Putamen (tissue), 1 donor: ENCODE results near the gene ZNF675.
"Not testable (repeated sequence)": the region's sequence is repeated elsewhere in the genome, so short reads cannot be mapped to it uniquely, and the experiment has no call there.

Source experiments
- DNase-seq: peaks from one replicate; pipeline ENCODE4 v3.0.0-alpha.2; 2016; ENCODE audit warnings: low spot score

The ZNF675 gene

DNA sequence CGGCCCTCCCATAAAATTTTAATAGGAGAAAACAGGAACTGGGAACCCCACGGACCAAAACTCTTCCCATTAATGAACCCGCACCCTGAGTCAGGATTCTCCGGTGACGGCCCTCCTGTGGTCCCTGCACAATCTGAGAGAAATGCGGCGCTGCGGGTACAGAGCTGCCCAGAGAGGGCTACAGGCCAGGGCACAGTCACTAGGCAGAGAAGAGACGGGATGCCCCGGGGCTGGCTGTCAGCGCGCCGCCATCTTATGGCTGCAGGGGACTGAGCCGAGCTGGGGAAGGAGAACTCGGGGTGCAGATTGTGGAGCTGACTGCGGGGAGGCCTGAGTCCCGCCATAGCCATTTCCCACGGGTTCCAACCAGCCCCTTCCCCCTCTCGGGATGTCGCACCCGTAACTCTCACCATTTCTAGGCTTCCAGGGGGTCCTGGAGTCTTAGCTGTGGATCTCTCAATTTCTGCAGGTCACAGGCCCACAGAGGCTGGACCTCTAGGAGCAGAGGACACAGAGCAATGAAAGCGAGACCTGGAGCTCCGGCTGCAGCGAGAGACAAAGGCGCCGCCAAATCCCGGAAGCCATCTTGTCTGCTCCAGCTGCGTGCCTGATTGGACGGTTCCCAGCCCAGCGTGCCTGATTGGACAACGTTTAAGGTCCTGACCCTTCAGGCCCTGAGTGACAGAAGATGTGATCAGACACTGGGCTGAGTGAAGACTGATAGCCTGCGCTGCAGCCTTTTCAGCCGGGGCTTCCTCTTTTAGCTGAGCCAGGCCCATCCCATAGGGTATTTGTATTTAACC is at the start of gene ZNF675:
Gene ZNF675, minus strand, starts transcription at position 592 of the 803 bp plus-strand sequence. Its CDS starts 179 bp downstream, at position 413.
- DNase-seq, result peak; percentile 94

GRCh38 chr19:23730729-23731465 is 43.9 kb upstream of the ZNF675 start:
- DNase-seq, result not testable (repeated sequence)

- not testable (repeated sequence) for DNase-seq
Measured at GRCh38 chr19:23724161-23724560, 37.1 kb upstream of the ZNF675 start.

DNA sequence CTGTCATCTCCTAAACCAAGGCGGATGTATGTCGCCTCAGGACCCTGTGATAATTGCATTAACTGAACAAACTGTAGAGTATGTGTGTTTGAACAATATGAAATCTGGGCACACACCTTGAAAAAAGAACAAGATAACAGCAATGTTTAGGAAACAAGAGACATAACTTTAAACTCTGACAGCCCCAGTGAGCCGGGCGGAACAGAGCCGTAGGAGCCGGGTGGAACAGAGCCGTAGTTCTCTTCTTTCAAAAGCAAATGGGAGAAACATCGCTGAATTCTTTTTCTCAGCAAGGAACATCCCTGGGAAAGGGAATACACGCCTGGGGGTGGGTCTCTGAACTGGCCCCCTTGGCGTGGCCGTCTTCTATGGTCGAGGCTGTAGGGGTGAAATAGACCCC is 31.8 kb upstream of the ZNF675 start:
- no peak for DNase-seq

DNA sequence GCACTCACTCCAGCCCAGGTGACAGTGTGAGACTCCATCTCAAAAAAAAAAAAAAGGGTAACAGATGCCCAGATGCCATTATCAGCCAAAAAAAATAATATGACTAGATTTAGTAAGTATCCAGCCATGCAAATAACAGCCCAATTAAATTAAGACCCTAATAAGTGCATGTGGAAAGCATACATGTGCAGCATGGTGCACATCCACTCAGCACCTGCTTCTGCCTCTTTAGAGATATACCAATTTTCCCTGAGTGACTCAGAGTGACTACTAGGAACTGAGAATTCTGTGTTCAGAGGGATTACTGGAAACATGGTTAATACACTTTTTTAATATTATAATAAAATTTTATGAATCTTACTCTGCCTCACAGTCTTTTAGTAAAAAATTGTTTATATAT is 29.8 kb upstream of the ZNF675 start:
- DNase-seq, result no peak

- DNase-seq, result no peak
Measured at GRCh38 chr19:23709347-23709746, 22.3 kb upstream of the ZNF675 start.

- no peak for DNase-seq
Measured at GRCh38 chr19:23706657-23707056, 19.6 kb upstream of the ZNF675 start.

GRCh38 chr19:23699521-23699860 is 12.5 kb upstream of the ZNF675 start:
- DNase-seq, result no peak

GRCh38 chr19:23698711-23699520 is 11.9 kb upstream of the ZNF675 start:
- no peak for DNase-seq

DNA sequence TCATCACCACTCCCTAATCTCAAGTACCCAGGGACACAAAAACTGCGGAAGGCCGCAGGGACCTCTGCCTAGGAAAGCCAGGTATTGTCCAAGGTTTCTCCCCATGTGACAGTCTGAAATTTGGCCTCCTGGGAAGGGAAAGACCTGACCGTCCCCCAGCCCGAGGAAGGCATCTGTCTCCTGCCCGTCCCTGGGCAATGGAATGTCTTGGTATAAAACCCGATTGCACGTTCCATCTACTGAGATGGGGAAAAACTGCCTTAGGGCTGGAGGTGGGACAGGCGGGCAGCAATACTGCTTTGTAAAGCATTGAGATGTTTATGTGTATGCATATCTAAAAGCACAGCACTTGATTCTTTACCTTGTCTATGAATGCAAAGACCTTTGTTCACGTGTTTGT is 5.9 kb upstream of the ZNF675 start:
- DNase-seq, result not testable (repeated sequence)

GRCh38 chr19:23673132-23673531 is 13.9 kb downstream of the ZNF675 start:
- DNase-seq, result no peak

DNA sequence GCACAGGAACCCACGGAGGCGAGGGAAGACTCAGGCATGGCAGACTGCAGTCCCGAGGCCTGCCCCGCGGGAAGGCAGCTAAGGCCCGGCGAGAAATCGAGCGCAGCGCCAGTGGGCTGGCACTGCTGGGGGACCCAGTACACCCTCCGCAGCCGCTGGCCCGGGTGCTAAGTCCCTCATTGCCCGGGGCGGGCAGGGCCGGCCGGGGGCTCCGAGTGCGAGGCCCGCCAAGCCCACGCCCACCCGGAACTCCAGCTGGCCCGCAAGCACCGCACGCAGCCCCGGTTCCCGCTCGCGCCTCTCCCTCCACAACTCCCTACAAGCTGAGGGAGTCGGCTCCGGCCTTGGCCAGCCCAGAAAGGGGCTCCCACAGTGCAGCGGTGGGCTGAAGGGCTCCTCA is 18.4 kb downstream of the ZNF675 start:
- DNase-seq, result not testable (repeated sequence)

- no peak for DNase-seq
Measured at GRCh38 chr19:23665651-23666410, 21.2 kb downstream of the ZNF675 start.

GRCh38 chr19:23649817-23650216 is 37.2 kb downstream of the ZNF675 start:
- DNase-seq, result not testable (repeated sequence)
